Inflammatory macrophage treated with lipopolysaccharide for 4 hours (primary cell): ENCODE measurements around the gene MAD1L1.
A peak's percentile ranks its signal among the peaks of the same experiment; 100 is the strongest.

ENCODE experiments used
- DNase-seq: peaks from one replicate; pipeline ENCODE4 v3.0.0-alpha.2; 2020

MAD1L1 gene

DNA sequence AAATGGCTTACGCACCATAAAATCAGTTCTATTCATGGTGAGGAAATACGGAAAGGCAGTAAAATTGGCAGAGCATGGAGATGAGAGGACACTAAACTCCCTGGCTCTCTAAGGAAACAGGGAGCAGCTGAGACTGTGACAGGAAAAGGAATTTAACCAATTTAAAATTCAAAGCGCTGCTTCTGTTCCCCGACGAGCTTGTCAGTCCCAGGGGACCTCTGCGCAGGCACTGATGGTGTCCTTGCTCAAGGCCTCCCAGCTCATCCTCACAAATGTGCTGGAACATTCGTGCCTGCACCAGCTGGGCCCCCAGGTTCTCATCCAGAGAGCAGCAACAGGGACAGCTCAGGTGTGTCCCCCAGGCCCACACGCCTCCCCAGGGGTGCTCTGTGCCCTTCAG, 101.4 kb downstream of the MAD1L1 start:
- DNase-seq: no peak

DNA sequence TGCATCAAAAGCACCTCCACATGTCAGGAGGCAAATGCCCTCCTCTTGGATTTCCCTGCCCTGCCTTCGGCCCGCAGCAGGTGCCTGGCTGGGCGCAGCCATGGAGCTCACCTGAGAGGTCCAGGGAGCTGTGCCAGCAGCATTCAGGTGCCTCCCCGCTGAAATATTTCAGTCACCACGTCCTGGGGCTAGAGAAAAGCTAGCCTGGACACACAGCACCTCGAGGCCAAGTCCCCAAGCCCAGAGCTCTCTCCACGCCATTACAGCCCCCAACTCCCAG, 102.7 kb downstream of the MAD1L1 start:
- DNase-seq: no peak

DNA sequence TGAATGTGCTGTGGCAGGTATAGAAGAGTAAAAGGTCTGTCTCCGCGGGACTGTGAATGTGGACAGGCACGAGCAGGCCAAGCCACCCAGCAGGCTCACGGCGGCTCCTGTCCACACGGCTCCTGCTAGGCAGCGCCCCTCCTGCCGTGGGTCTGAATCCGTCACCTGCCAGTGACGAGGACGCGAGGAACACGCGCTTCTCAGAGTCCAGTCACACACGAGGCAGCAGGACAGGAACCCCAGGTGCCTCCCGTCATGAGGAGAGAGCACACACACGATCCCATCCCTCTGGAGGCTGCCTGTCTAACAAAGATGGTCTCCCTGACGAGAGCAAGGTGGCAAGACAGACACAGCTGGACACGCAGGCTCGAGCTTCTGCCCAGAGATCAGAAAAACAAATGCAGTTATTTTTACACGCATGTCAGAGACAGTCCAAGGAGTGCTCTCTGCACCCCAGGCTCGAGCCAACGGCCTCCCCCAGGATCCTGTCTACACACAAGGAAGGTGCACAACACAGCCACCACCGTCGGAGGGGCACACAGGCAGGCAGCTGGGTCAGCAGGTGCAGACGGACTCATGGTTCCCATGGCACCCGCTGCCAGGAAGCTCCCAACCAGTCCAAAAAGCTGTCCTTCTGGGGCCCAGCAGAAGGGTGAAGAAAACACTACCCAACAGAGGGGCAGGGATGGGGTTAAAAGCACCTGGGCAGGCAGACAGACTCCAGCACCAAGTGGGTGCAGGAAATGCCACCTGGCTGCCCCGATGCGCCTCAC, 103.2 kb downstream of the MAD1L1 start:
- DNase-seq: no peak

DNA sequence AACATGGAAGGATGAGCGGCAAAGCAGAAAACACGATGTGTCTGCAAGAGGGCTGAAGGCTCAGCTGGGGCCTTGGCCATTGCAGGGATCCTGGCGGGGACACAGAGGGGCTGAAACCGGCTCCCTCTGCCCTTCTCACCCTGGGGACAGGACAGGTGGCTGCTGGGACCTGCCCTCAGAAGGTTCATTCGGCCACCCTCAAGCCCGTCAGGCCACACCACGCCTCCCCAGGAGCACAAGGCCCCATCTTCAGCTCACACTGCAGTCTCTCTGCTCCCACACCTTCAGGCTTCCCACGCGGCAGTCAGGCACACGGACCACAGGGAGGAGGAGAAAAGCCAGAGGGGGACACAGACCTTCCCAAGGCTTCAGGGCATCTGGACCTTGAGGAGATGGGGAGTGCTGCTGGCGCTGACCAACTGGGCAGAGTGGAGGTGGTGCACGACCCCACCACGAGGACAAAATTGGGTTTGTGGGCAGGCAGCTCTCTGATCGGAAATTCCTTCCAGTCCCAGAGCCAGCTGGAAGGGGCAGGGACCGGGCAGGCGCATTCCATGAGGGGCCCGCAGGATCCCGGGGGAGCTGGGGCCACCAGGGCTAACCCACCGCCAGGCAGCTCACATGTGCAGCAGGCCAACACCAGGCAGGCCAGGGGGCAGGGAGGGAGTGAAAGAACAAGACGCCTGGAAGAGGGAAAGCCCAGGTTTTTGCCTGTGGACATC, 104.0 kb downstream of the MAD1L1 start:
- DNase-seq: no peak

DNA sequence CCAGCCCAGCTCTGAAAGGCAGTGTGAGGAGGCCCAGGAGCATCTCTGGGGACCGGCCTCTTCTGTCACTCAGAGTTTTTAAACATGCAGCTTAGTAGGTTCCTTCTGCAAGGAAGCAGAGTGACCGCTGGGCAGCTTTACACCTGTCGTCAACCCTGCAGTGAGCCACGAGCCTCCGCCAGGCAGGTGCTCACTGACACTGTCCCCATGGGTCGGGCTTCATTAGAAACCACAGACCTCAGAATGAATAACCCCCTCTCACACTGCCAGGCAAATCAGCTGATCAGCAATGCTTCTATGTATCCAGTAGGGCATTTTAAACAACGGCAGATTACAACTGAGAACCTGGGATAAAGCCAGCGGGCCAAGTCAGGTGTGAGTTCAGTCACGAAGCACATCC, 106.1 kb downstream of the MAD1L1 start:
- no peak for DNase-seq

DNA sequence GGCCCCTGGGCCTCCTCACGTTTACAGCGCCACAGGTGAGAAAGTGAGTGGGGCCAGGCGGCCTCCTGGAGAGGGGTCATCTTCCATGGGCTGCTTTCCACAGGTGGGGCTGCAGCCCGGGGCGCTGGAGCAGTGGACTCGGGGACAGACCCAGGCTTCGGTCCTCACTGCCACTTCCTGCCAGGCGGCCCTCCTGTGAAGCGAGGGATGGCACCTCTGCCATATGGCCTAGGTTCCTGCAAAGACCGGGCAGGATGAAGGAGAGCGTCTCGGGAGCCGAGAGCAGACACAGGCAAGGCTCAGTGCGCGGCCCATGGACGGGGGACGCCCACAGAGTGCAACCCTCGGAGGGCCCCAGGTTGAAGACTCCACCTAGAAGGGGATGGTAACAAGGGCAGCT, 106.8 kb downstream of the MAD1L1 start:
- no peak for DNase-seq

DNA sequence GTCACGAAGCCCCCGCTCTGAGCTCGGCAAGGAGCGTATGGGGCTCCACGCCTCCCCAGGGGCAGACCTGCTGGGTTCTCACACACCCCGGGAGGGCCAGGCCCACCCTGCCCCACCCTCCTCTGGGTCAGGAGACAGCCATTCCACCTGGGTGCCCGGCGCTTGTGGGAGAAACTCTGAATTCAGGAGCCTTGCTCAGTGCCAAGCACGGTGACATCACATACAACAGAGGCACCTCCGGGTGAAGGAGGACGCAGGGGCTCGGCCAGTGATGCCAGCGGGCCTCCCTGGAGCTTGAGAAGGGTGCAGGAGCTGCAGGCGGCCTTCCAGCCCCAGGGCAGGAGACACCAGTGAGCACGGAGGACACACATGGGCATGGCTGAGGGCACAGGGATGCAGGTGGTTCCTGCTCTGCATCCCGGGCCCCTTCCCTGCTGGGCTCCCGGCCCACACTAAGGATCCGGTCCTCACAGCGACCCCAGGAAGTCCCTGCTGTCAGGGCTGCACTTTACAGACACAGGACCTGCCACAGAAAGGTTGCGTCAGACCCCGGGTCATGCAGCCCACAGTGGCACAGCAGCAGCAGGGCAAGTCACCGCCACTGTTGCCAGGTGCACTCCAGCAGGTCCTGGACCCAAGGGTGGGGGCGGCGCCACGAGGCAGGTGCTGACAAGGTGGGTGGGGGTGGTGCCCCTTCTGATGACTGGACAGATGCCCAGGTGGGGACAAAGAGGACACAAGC, 108.0 kb downstream of the MAD1L1 start:
- DNase-seq: no peak

DNA sequence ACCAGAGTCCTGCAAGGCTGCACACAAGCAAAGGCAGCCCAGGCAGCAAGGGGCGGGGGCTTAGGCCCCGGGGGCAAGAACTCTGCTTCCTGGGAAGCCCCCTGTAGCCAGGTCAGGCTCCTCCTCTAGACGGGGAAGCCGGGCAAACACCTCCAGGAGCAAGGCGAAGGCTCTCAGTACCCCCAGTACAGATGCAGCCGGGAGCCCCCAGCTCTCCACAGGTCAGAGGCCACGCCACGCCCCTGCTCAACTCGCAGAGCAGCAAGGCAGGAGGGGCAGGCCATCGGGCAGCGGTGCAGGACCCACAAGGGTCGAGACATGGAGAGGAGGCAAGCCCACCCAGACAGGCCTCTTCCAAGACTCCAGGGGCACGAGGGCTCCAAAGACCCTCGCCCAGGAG, 108.8 kb downstream of the MAD1L1 start:
- DNase-seq: no peak

DNA sequence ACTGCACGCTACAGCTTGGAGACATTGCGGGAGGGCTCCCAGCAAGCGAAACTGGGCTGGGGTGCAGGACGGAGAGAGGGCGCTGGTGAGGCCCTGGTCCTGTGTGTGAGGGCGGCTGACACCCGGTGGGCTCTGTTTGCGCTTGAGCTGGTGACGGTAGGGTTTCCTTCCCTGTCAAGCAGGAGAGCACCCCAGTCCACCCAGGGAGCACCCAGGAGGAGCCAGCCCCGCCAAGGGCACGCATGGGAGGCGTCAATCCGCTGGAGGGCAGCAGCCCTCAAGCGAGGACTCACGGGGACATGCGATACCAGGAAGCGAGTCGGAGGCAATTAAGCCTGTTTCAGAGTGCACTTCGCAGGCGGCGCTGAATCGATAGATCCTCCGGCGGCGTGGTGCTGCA, 109.4 kb downstream of the MAD1L1 start:
- no peak for DNase-seq

DNA sequence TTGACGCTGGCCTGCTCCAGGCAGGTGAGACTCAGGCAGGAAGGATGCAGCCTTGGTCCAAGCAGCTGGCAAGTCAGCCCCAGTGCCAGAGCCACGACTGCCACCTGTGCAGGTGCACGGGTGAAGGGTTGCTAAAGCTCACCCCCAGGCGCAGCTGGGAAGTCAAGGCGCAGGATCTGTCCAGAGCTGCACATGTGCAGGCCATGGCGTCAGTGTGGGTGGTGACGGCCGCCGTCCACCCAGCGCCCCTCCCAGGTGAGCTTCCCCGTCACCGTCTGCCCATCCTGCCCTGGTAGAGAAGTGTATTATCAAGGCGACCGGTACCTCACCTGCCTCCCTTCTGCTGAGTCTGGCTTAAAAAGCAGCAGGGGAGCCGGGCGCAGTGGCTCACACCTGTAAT, 110.1 kb downstream of the MAD1L1 start:
- no peak for DNase-seq

DNA sequence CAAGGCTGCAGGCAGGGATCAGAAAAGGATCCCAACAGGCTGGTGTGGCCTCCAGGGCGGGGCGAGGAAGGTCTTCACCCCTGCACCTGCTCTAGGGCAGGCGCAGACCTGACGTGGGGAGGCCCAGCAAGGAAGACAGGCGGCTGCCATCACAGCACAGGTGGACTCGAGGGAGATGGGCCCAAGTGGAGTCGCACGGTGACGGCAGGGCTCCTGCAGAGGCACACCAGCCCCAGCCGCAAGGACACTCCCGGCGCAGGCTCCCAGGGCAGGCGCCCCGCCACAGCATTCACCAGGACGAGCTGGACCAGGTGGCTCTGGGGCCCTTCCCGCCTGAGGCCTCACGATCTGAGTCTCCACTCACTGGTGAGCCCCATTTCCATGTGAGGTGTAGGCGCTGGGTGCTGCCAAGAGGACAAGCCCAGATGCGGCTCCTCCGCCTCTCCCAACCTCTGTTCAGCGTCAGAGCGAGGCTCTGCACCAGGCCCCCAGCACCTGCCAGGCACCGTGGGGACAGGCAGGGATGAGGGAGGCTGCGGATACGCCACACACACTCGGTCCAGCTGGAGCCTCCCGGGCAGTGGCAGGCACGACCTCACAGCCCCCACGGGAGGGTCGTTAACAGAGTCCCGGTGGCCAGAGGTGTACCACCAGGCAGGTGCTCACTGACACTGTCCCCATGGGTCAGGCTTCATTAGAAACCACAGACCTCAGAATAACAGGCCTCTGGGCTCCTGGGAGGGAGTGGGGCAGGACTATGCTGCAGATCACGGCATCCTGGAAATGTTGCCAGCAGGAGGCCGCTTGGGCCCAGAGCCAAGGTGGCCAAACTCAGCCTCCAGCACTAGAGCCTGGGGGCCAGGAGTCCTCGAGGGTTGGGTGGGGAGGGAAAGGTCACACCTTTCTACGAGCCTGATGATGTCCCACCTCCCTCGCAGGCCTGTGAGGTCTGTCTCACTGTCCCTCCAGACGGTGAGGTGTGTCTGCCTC, 111.6 kb downstream of the MAD1L1 start:
- no peak for DNase-seq

DNA sequence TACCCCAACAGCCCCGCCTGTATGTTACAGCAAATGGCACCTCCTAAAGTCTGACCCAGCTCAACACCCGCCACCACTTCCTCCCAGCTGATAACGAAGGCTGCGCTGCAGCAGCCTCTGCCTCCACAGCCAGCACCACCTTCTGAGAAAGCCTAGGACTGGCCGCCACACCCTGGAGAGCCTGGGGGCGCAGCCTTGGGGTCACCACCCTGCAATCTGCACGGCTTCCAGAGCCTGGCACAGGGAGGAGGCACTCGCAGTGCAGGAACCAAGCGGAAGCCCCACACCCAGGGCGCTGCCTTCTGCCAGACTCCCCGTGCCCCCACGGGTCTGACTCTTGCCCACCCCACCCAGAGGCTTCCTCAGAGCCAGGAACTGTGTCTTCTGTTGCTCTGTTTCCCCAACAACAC, 112.5 kb downstream of the MAD1L1 start:
- no peak for DNase-seq

DNA sequence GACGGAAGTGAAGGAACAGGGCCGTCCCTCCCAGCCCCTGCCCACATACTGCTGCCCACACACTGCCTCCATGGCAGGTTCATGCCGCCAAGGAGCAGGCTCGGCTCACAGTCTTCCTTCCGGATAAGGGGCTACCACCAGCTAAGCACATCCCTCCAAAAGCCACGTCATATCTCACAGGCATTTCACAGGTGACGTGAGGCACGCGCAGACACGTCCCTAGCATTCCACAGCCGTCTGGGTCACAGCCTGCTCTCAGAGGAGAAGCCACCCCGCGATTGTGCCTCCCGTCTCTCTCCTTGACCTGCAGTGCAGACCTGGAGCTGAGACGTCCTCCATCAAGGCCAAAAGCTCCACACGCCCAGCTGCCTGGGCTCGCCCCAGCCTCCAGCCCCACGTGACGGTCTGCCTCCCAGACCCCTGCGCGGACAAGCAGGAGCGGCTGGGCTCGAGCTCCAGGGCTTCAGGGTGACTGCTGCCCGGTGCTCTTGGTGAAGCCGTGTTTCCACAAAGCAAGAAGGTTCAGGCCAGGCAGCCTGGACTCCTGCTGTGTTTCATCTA, 114.0 kb downstream of the MAD1L1 start:
- no peak for DNase-seq

DNA sequence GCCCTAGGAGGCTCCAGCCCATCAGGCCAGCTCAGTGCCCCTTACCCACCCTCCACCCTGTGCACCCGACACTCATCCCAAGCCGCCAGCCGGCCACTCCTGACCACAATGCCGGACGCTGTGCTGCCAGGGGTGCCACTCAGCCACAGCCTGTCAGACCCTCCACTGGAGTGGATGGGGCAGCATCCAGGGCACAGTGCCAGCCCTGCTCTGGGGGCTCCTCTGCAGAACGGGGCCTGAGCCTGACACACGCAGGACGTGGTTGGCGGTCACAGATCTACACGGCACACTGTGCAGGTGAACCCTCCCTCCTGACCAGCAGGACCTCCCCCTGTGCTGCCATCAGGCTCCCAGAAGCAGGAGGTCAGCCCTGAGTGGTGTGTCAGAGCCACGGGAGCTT, 114.7 kb downstream of the MAD1L1 start:
- no peak for DNase-seq

DNA sequence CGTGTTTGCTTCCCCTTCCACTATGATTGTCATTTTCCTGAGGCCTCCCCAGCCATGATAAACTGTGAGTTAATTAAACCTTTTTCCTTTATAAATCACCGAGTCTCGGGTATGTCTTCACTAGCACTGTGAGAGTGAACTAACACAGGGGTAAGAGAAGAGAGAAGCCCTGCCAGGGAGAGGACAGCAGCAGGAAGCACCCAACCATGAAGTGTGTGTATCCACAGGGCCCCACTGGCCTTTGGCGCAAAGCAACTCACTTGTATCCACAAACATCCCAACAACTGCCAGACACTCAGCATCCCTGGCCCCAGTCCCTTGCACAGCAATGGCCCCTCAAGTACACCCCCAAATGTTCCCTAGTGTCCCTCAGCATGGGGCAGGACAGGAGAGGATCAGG, 115.1 kb downstream of the MAD1L1 start:
- DNase-seq: no peak

DNA sequence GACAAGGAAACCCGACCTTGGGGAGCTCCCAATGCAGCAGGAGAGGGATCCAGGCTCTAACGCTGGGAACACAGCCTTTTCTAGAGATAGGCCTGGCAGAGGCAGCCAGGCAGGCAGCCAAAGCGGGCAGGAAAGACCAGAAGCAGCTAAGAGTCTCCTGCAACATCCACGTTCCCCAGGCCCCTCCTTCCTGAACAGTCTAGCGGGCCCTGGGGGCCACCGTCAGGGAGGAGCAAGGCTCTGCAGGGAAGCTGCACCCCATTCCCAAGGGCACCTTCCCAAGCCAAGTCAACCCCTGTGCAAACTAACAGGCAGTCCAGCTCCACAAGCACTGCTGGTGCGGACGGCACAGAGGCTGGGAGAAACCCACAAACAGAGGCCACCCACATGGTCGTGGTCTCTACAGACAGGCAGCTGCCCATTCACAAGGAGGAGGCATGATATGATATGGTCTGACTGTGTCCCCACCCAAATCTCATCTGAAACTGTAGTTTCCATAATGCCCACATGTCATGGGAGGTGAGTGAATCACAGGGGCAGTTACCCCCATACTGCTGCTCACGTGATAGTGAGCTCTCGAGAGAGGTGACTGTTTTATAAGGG, 115.7 kb downstream of the MAD1L1 start:
- peak; percentile 38 for DNase-seq

DNA sequence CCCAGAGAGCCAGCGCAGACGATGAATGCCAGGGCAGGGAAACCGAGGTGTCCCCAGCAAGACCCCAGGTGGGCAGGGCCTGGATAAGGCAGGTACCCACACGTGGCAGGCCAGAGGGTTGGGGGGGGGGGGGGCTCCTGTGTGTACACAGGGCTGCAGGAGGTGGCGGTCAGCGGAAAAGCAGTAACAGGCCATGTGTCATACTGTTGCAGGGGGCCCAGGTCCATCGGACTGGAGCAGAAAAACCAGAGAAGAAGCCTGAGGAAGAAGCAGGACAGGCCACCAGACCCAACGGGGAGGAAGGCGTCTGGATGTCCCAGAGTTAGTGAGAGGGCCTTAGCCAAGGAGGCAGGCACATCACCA, 116.3 kb downstream of the MAD1L1 start:
- DNase-seq: no peak

DNA sequence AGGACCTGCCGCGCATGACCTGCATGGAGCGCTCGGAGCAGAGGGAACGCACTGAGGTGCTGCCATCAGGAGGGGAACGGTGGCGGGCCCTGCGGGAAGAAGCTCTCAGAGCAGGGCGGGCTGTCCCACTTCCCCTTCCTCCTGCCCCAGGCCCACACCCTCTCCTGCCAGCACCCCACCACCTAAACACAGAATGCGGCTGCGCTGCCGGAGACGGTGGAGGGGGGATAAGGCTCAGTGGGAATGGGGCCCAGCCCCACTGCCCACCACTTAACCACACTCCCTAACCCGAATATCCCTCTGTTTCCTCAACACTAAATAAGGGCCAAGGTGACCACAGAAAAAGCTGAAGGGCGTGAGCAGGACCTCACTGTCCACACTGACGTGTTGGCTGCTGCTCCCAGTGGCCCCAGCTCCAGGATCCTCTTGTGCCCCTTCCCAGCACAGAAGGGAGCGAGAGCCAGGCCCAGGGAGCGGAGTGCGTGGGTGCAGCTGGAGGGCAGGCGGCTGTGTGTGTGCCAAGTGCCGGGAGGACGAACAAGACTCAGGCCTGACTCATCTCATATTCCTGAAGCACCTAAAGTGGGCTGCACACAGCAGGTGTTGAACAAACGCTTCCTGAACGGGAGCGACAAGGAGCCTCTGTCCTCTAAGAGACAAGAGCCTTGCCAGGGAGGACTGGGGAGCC, 116.8 kb downstream of the MAD1L1 start:
- peak; percentile 11 for DNase-seq

DNA sequence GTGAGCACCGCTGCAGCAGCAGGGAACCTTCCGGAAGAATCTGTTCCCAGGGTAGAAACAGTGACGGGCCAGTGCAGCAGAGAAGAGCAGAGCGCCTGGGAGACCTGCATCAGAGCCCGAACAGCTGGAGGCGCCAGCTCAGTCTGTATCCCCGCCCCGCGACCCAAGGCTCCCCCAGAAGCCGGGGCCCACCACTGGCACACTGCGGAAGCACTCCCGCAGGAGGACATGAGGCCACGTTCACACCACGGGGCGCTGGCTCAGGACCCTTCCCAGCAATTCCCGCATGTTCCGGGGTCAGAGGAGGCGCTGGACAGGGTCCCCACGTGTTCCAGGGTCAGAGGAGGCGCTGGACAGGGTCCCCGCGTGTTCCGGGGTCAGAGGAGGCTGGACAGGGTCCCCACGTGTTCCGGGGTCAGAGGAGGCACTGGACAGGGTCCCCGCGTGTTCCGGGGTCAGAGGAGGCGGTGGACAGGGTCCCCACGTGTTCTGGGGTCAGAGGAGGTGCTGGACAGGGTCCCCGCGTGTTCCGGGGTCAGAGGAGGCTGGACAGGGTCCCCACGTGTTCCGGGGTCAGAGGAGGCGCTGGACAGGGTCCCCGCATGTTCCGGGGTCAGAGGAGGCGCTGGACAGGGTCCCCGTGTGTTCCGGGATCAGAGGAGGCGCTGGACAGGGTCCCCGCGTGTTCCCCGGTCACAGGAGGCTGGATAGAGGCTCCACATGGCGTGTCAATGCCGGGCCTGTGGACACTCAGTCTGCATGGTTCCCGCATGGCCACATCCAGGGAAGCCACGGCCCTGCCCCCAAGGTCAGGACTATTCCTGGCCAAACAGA, 117.6 kb downstream of the MAD1L1 start:
- no peak for DNase-seq

DNA sequence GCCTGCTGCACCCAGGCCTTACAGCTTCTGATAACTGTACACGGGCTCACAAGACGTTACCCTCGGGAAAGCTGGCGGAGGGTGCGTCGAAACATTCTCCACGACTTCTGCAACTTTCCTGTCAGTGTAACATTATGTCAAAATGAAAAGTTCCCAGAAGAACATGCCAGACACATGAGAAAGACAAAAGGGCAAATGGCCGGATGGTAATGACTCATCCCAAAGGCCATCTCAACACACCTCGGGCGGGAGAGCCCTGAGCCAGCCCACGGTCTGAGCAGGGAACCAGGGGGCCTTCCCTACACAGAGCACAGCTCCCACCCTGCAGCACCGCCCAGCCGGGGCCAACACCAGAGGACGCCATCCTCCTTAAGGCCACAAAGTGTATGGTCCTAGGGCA, 118.7 kb downstream of the MAD1L1 start:
- DNase-seq: peak; percentile 78
